ENCODE measurements around the gene THRB.

The THRB gene

GRCh38 chr3:24244491-24244890 lies 250.2 kb downstream of the THRB start:
- H3K4me1 ChIP-seq (ENCODE audit: control insufficient read depth, low read depth, low read length), result peaks cover 3% of the 10 kb centered on the region
- no peak overlapping the region for H4K5ac ChIP-seq (ENCODE audit: low read length)
- no peak overlapping the region for H2BK120ac ChIP-seq (ENCODE audit: low read depth, low read length)
- no peak overlapping the region for H3K56ac ChIP-seq (ENCODE audit: low read length)
- H3K4me2 ChIP-seq (ENCODE audit: low read length), result no peak overlapping the region
- H3K4ac ChIP-seq (ENCODE audit: low read depth, low read length), result no peak overlapping the region
- no peak overlapping the region for H2AK5ac ChIP-seq (ENCODE audit: low read length)
- H2BK15ac ChIP-seq (replicated peaks; ENCODE audit: low read depth), result no peak overlapping the region
- no peak overlapping the region for H2BK5ac ChIP-seq (ENCODE audit: low read length)
- H3K79me1 ChIP-seq (ENCODE audit: low read length), result no peaks in the 10 kb centered on the region
- H3K36me3 ChIP-seq (ENCODE audit: control insufficient read depth, insufficient read depth, low read length), result no peaks in the 10 kb centered on the region
- H3K4me3 ChIP-seq (ENCODE audit: low read length), result no peak overlapping the region
- no peak overlapping the region for H3K18ac ChIP-seq (ENCODE audit: low read length)
- no peaks in the 10 kb centered on the region for H3K27me3 ChIP-seq (ENCODE audit: insufficient read depth, low read length, poor library complexity)
- no peak overlapping the region for H4K8ac ChIP-seq (ENCODE audit: low read depth, low read length)
- H3K9ac ChIP-seq (ENCODE audit: low read length), result no peak overlapping the region
- DNase-seq, result no peak
- no peak overlapping the region for H3K27ac ChIP-seq (ENCODE audit: low read depth, low read length)
- no peak overlapping the region for H3K23ac ChIP-seq (ENCODE audit: low read length)
- no CpG with 5 or more reads among the region's 1 CpG for WGBS (ENCODE audit: extremely low coverage, insufficient coverage, low lambda C conversion rate)
- no peaks in the 10 kb centered on the region for H3K79me2 ChIP-seq (ENCODE audit: control insufficient read depth, insufficient read depth, low read length)

GRCh38 chr3:24242012-24242698 lies 252.5 kb downstream of the THRB start:
- peaks cover 3% of the 10 kb centered on the region for H3K4me1 ChIP-seq (ENCODE audit: control insufficient read depth, low read depth, low read length)
- no CpG with 5 or more reads among the region's 6 CpGs for WGBS (ENCODE audit: extremely low coverage, insufficient coverage, low lambda C conversion rate)
- no peak overlapping the region for H4K5ac ChIP-seq (ENCODE audit: low read length)
- DNase-seq, result peak; percentile 12
- no peak overlapping the region for H3K56ac ChIP-seq (ENCODE audit: low read length)
- no peak overlapping the region for H3K4me3 ChIP-seq (ENCODE audit: low read length)
- H2BK120ac ChIP-seq (ENCODE audit: low read depth, low read length), result no peak overlapping the region
- H3K27me3 ChIP-seq (ENCODE audit: insufficient read depth, low read length, poor library complexity), result no peaks in the 10 kb centered on the region
- no peak overlapping the region for H2AK5ac ChIP-seq (ENCODE audit: low read length)
- H3K4ac ChIP-seq (ENCODE audit: low read depth, low read length), result no peak overlapping the region
- H3K4me2 ChIP-seq (ENCODE audit: low read length), result no peak overlapping the region
- no peak overlapping the region for H3K23ac ChIP-seq (ENCODE audit: low read length)
- H3K79me2 ChIP-seq (ENCODE audit: control insufficient read depth, insufficient read depth, low read length), result no peaks in the 10 kb centered on the region
- H3K36me3 ChIP-seq (ENCODE audit: control insufficient read depth, insufficient read depth, low read length), result no peaks in the 10 kb centered on the region
- no peaks in the 10 kb centered on the region for H3K79me1 ChIP-seq (ENCODE audit: low read length)
- H4K8ac ChIP-seq (ENCODE audit: low read depth, low read length), result no peak overlapping the region
- H2BK5ac ChIP-seq (ENCODE audit: low read length), result no peak overlapping the region
- no peak overlapping the region for H3K9ac ChIP-seq (ENCODE audit: low read length)
- no peak overlapping the region for H3K18ac ChIP-seq (ENCODE audit: low read length)
- H2BK15ac ChIP-seq (replicated peaks; ENCODE audit: low read depth), result no peak overlapping the region
- no peak overlapping the region for H3K27ac ChIP-seq (ENCODE audit: low read depth, low read length)

- H4K8ac ChIP-seq (ENCODE audit: low read depth, low read length), result no peak overlapping the region
- H3K79me1 ChIP-seq (ENCODE audit: low read length), result no peaks in the 10 kb centered on the region
- H3K9ac ChIP-seq (ENCODE audit: low read length), result no peak overlapping the region
- no peak overlapping the region for H3K4ac ChIP-seq (ENCODE audit: low read depth, low read length)
- WGBS (ENCODE audit: extremely low coverage, insufficient coverage, low lambda C conversion rate), result no CpG with 5 or more reads among the region's 6 CpGs
- H3K4me1 ChIP-seq (ENCODE audit: control insufficient read depth, low read depth, low read length), result peaks cover 3% of the 10 kb centered on the region
- no peak overlapping the region for H3K18ac ChIP-seq (ENCODE audit: low read length)
- no peak overlapping the region for H2AK5ac ChIP-seq (ENCODE audit: low read length)
- no peak overlapping the region for H3K23ac ChIP-seq (ENCODE audit: low read length)
- H3K4me3 ChIP-seq (ENCODE audit: low read length), result no peak overlapping the region
- H3K27me3 ChIP-seq (ENCODE audit: insufficient read depth, low read length, poor library complexity), result no peaks in the 10 kb centered on the region
- no peak overlapping the region for H2BK5ac ChIP-seq (ENCODE audit: low read length)
- no peak overlapping the region for H3K4me2 ChIP-seq (ENCODE audit: low read length)
- H3K79me2 ChIP-seq (ENCODE audit: control insufficient read depth, insufficient read depth, low read length), result no peaks in the 10 kb centered on the region
- no peak overlapping the region for H2BK120ac ChIP-seq (ENCODE audit: low read depth, low read length)
- no peak overlapping the region for H3K27ac ChIP-seq (ENCODE audit: low read depth, low read length)
- H4K5ac ChIP-seq (ENCODE audit: low read length), result no peak overlapping the region
- no peak for DNase-seq
- no peak overlapping the region for H2BK15ac ChIP-seq (replicated peaks; ENCODE audit: low read depth)
- H3K56ac ChIP-seq (ENCODE audit: low read length), result no peak overlapping the region
- no peaks in the 10 kb centered on the region for H3K36me3 ChIP-seq (ENCODE audit: control insufficient read depth, insufficient read depth, low read length)
Measured at GRCh38 chr3:24240306-24240705, 254.3 kb downstream of the THRB start.

DNA sequence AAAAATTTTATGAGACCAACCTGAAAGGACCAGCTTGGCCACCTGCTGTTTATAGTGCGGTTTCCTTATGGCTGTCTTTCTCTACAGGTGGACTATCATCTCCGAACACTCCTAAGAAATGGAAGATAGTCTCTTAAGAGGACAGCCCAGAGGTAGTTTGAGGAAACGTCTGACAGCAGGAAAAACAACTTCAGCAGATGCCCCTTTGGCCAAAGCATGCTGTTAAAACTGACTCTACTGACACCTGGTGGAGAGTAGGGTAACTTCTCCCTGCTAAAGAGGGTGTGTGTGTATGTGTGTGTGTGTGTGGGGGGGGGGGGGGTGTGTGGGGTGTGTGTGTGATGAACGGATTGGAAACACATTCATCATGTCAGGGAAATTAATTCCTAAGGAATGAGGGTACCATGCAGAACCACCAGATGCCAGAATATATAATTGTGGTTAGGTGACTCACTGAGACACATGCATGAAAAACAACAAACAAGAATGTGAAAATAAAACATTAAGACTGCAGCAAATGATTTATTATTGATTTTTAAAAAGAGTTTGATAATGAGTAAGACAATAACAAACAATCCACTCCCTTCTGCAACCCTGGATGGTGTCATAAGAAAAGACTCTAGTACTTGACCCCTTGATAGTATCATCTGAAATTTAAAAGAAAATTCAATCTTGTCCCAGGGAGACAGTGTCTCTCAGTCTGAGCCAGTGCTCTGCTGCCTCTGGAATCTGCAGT lies 256.5 kb downstream of the THRB start:
- no peak overlapping the region for H3K4me3 ChIP-seq (ENCODE audit: low read length)
- DNase-seq, result peak; percentile 86
- H3K36me3 ChIP-seq (ENCODE audit: control insufficient read depth, insufficient read depth, low read length), result no peaks in the 10 kb centered on the region
- WGBS (ENCODE audit: extremely low coverage, insufficient coverage, low lambda C conversion rate), result no CpG with 5 or more reads among the region's 4 CpGs
- H3K4ac ChIP-seq (ENCODE audit: low read depth, low read length), result no peak overlapping the region
- H4K8ac ChIP-seq (ENCODE audit: low read depth, low read length), result no peak overlapping the region
- H3K79me1 ChIP-seq (ENCODE audit: low read length), result no peaks in the 10 kb centered on the region
- H3K79me2 ChIP-seq (ENCODE audit: control insufficient read depth, insufficient read depth, low read length), result no peaks in the 10 kb centered on the region
- no peak overlapping the region for H2AK5ac ChIP-seq (ENCODE audit: low read length)
- H3K18ac ChIP-seq (ENCODE audit: low read length), result no peak overlapping the region
- H2BK5ac ChIP-seq (ENCODE audit: low read length), result no peak overlapping the region
- H2BK120ac ChIP-seq (ENCODE audit: low read depth, low read length), result no peak overlapping the region
- peaks cover 3% of the 10 kb centered on the region for H3K4me1 ChIP-seq (ENCODE audit: control insufficient read depth, low read depth, low read length)
- no peak overlapping the region for H3K56ac ChIP-seq (ENCODE audit: low read length)
- H4K5ac ChIP-seq (ENCODE audit: low read length), result no peak overlapping the region
- no peak overlapping the region for H3K9ac ChIP-seq (ENCODE audit: low read length)
- no peak overlapping the region for H3K4me2 ChIP-seq (ENCODE audit: low read length)
- no peaks in the 10 kb centered on the region for H3K27me3 ChIP-seq (ENCODE audit: insufficient read depth, low read length, poor library complexity)
- H3K23ac ChIP-seq (ENCODE audit: low read length), result no peak overlapping the region
- no peak overlapping the region for H3K27ac ChIP-seq (ENCODE audit: low read depth, low read length)
- no peak overlapping the region for H2BK15ac ChIP-seq (replicated peaks; ENCODE audit: low read depth)

- Histone ChIP-seq H3K4me2 (ENCODE audit: low read length) (no peak overlapping the region), H3K23ac (ENCODE audit: low read length) (no peak overlapping the region), H3K79me1 (ENCODE audit: low read length) (no peaks in the 10 kb centered on the region), H2BK120ac (ENCODE audit: low read depth, low read length) (no peak overlapping the region), H2BK5ac (ENCODE audit: low read length) (no peak overlapping the region), H3K4me3 (ENCODE audit: low read length) (no peak overlapping the region), H3K27ac (ENCODE audit: low read depth, low read length) (no peak overlapping the region), H4K8ac (ENCODE audit: low read depth, low read length) (no peak overlapping the region), H3K36me3 (ENCODE audit: control insufficient read depth, insufficient read depth, low read length) (no peaks in the 10 kb centered on the region), H3K56ac (ENCODE audit: low read length) (no peak overlapping the region), H2AK5ac (ENCODE audit: low read length) (no peak overlapping the region), H3K4me1 (ENCODE audit: control insufficient read depth, low read depth, low read length) (no peaks in the 10 kb centered on the region), H3K79me2 (ENCODE audit: control insufficient read depth, insufficient read depth, low read length) (no peaks in the 10 kb centered on the region), H3K18ac (ENCODE audit: low read length) (no peak overlapping the region), H2BK15ac (replicated peaks; ENCODE audit: low read depth) (no peak overlapping the region), H4K5ac (ENCODE audit: low read length) (no peak overlapping the region), H3K9ac (ENCODE audit: low read length) (no peak overlapping the region), H3K4ac (ENCODE audit: low read depth, low read length) (no peak overlapping the region), H3K27me3 (ENCODE audit: insufficient read depth, low read length, poor library complexity) (no peaks in the 10 kb centered on the region)
- no peak for DNase-seq
- no CpG with 5 or more reads among the region's 3 CpGs for WGBS (ENCODE audit: extremely low coverage, insufficient coverage, low lambda C conversion rate)
Measured at GRCh38 chr3:24235121-24235520, 259.5 kb downstream of the THRB start.
